HG03342 (cell line): ENCODE results near the gene FER.
"Not testable (repeated sequence)": the region's sequence is repeated elsewhere in the genome, so short reads cannot be mapped to it uniquely, and the experiment has no call there.

Experiments used
- ATAC-seq: cut with Tn5 transposase; IDR thresholded peaks from one replicate; pipeline ENCODE4 v1.9.1; 2021; ENCODE audit warnings: mild to moderate bottlenecking, moderate library complexity; ENCODE audit not compliant: unreplicated experiment

Gene FER

GRCh38 chr5:108747774-108748400, at the start of gene FER:
TSS of gene FER (plus strand) at chr5:108747897. CDS start at chr5:108798183, 50,286 bp downstream.
- peak; percentile 32 for ATAC-seq

GRCh38 chr5:108700388-108700787, 47.3 kb upstream of the FER start:
- not testable (repeated sequence) for ATAC-seq

- ATAC-seq, result no peak
These were observed 46.8 kb upstream of the FER start for GRCh38 chr5:108700930-108701329.

- ATAC-seq, result no peak
These were observed 45.2 kb upstream of the FER start for GRCh38 chr5:108702546-108702945.

GRCh38 chr5:108703313-108703712, 44.4 kb upstream of the FER start:
- ATAC-seq, result no peak

GRCh38 chr5:108707141-108707540, 40.6 kb upstream of the FER start:
- ATAC-seq, result no peak

GRCh38 chr5:108711898-108712297, 35.8 kb upstream of the FER start:
- ATAC-seq, result no peak

- no peak for ATAC-seq
These were observed 32.3 kb upstream of the FER start for GRCh38 chr5:108715408-108715807.

- ATAC-seq, result peak; percentile 96
These were observed 27.3 kb upstream of the FER start for GRCh38 chr5:108720391-108720790.

- no peak for ATAC-seq
These were observed 21.1 kb upstream of the FER start for GRCh38 chr5:108726446-108727235.

GRCh38 chr5:108727236-108727650, 20.5 kb upstream of the FER start:
- no peak for ATAC-seq

- peak; percentile 66 for ATAC-seq
These were observed 19.8 kb upstream of the FER start for GRCh38 chr5:108727651-108728565.

GRCh38 chr5:108728566-108729241, 19.0 kb upstream of the FER start:
- ATAC-seq, result peak; percentile 28

GRCh38 chr5:108729242-108729615, 18.5 kb upstream of the FER start:
- ATAC-seq, result no peak

- ATAC-seq, result peak; percentile 55
These were observed 16.9 kb upstream of the FER start for GRCh38 chr5:108730617-108731340.

GRCh38 chr5:108735790-108736189, 11.9 kb upstream of the FER start:
- no peak for ATAC-seq

- ATAC-seq, result no peak
These were observed 10.8 kb upstream of the FER start for GRCh38 chr5:108736855-108737254.

- ATAC-seq, result no peak
These were observed 8.3 kb upstream of the FER start for GRCh38 chr5:108739376-108739775.

- ATAC-seq, result no peak
These were observed 7.8 kb upstream of the FER start for GRCh38 chr5:108739906-108740305.

GRCh38 chr5:108743319-108743718, 4.4 kb upstream of the FER start:
- no peak for ATAC-seq
